Loucy (cell line): ENCODE data around the gene RUVBL1.

Source experiments
- EZH2phosphoT487 ChIP-seq: fragments of 200-600 bp; IDR thresholded peaks from 2 replicates; pipeline ENCODE4 v1.6.1; 2018; ENCODE audit warnings: antibody characterized with exemption, mild to moderate bottlenecking, moderate library complexity, borderline replicate concordance
- TF ChIP-seq, protein P1 (sequence below): fragments of 200-600 bp; sonication (generic); conservative IDR thresholded peaks from 2 replicates; pipeline ENCODE4 v1.5.1; 2014; ENCODE audit warnings: mild to moderate bottlenecking, antibody characterized with exemption, low read length

DNA sequence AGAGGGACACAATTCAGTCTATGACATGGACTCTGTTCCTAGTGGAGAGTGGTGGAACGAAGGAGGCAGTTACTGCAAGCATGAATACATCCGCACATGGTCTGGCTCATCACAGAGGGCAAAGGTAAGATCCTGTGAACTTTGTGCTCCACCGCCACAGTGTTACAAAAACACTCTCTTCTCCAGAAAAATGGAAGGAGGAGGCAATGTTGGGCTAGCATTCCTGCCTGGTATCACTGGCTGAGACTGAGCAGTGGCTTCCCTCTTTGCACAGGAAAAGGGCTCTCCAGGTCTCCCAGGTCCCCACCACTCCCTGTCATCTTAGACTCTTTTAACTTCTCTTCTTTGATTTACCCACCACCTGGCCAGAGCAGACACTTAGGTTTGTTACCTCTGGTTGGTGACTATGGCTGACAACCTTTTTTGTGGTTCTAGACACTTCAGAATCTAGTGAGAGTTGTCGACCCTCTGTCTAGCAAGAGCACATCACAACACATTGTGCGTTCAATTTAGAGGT is 28.2 kb upstream of the RUVBL1 start:
- TF ChIP-seq, protein P1, sequence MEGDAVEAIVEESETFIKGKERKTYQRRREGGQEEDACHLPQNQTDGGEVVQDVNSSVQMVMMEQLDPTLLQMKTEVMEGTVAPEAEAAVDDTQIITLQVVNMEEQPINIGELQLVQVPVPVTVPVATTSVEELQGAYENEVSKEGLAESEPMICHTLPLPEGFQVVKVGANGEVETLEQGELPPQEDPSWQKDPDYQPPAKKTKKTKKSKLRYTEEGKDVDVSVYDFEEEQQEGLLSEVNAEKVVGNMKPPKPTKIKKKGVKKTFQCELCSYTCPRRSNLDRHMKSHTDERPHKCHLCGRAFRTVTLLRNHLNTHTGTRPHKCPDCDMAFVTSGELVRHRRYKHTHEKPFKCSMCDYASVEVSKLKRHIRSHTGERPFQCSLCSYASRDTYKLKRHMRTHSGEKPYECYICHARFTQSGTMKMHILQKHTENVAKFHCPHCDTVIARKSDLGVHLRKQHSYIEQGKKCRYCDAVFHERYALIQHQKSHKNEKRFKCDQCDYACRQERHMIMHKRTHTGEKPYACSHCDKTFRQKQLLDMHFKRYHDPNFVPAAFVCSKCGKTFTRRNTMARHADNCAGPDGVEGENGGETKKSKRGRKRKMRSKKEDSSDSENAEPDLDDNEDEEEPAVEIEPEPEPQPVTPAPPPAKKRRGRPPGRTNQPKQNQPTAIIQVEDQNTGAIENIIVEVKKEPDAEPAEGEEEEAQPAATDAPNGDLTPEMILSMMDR: no peak
- no peak for TF ChIP-seq EZH2phosphoT487
